ENCODE data around the gene RALGAPB. TPM values are rescaled to one million over a fixed set of nuclear protein-coding genes. Genes with fewer than 3 reads are reported as not detected.
"Not testable (repeated sequence)": the region's sequence is repeated elsewhere in the genome, so short reads cannot be mapped to it uniquely, and the experiment has no call there.

Gene RALGAPB
- total and polyA plus RNA-seq, 4 donors: 9.0 to 58.5 (median 21.3) TPM

- TF ChIP-seq CTCF (IDR thresholded peaks at IDR 0.05; ENCODE audit: control extremely low read depth, extremely low read depth): no peak
- DNase-seq: no peak
- 92 to 97% methylated on average over 4 of the region's 4 CpGs for WGBS, 2 donors
- Histone ChIP-seq H3K27me3 (ENCODE audit: control insufficient read depth in 3 of 3, insufficient read depth in 3 of 3, low read length in 2 of 3) (no peaks in the 10 kb centered on the region), H3K4me1 (ENCODE audit: control insufficient read depth in 5 of 5, insufficient read depth in 5 of 5, low read length in 5 of 5) (no peaks in the 10 kb centered on the region), H3K36me3 (ENCODE audit: control insufficient read depth in 4 of 4, insufficient read depth in 4 of 4, low read length in 4 of 4) (peaks cover 20 to 33% (median 27%) of the 10 kb centered on the region in 4 donors), H3K4me3 (no peak overlapping the region), H3K9ac (ENCODE audit: insufficient read depth in 1 of 2, low read length in 2 of 2) (no peak overlapping the region), H3K9me3 (ENCODE audit: control insufficient read depth in 4 of 4, insufficient read depth in 3 of 4, low read length in 3 of 4) (no peaks in the 10 kb centered on the region), H3K27ac (ENCODE audit: low read depth in 1 of 2, low read length in 1 of 2) (no peak overlapping the region)
- no peak for ATAC-seq (ENCODE audit: insufficient read depth, low FRiP score)
Observed at GRCh38 chr20:38505091-38505455, 32.4 kb downstream of the RALGAPB start.

GRCh38 chr20:38511726-38512125, 39.1 kb downstream of the RALGAPB start:
- H3K27ac ChIP-seq (ENCODE audit: low read depth in 1 of 2, low read length in 1 of 2); H3K4me1 ChIP-seq (ENCODE audit: control insufficient read depth in 5 of 5, insufficient read depth in 5 of 5, low read length in 5 of 5); DNase-seq; H3K4me3 ChIP-seq; H3K9me3 ChIP-seq (ENCODE audit: control insufficient read depth in 4 of 4, insufficient read depth in 3 of 4, low read length in 3 of 4); ATAC-seq (ENCODE audit: insufficient read depth, low FRiP score); H3K27me3 ChIP-seq (ENCODE audit: control insufficient read depth in 3 of 3, insufficient read depth in 3 of 3, low read length in 2 of 3); H3K9ac ChIP-seq (ENCODE audit: insufficient read depth in 1 of 2, low read length in 2 of 2): not testable (repeated sequence)
- 97 to 98% methylated on average over 19 of the region's 19 CpGs for WGBS, 2 donors
- peaks cover 8 to 21% (median 17%) of the 10 kb centered on the region in 4 donors for H3K36me3 ChIP-seq (ENCODE audit: control insufficient read depth in 4 of 4, insufficient read depth in 4 of 4, low read length in 4 of 4)

- no peak for TF ChIP-seq CTCF (IDR thresholded peaks at IDR 0.05; ENCODE audit: control extremely low read depth, extremely low read depth)
- no peaks in the 10 kb centered on the region for H3K9me3 ChIP-seq (ENCODE audit: control insufficient read depth in 4 of 4, insufficient read depth in 3 of 4, low read length in 3 of 4)
- H3K9ac ChIP-seq (ENCODE audit: insufficient read depth in 1 of 2, low read length in 2 of 2): no peak overlapping the region
- H3K36me3 ChIP-seq (ENCODE audit: control insufficient read depth in 4 of 4, insufficient read depth in 4 of 4, low read length in 4 of 4): peaks cover 15 to 23% (median 18%) of the 10 kb centered on the region in 4 donors
- no peak overlapping the region for H3K27ac ChIP-seq (ENCODE audit: low read depth in 1 of 2, low read length in 1 of 2)
- WGBS, 2 donors: 87 to 96% methylated on average over 4 of the region's 4 CpGs
- no peak for ATAC-seq (ENCODE audit: insufficient read depth, low FRiP score)
- H3K4me1 ChIP-seq (ENCODE audit: control insufficient read depth in 5 of 5, insufficient read depth in 5 of 5, low read length in 5 of 5): no peaks in the 10 kb centered on the region
- DNase-seq: no peak
- no peaks in the 10 kb centered on the region for H3K27me3 ChIP-seq (ENCODE audit: control insufficient read depth in 3 of 3, insufficient read depth in 3 of 3, low read length in 2 of 3)
- H3K4me3 ChIP-seq: no peak overlapping the region
Observed at GRCh38 chr20:38514185-38514584, 41.5 kb downstream of the RALGAPB start.

GRCh38 chr20:38514947-38515346, 42.3 kb downstream of the RALGAPB start:
- no peak overlapping the region for H3K27ac ChIP-seq (ENCODE audit: low read depth in 1 of 2, low read length in 1 of 2)
- no peak overlapping the region for H3K9ac ChIP-seq (ENCODE audit: insufficient read depth in 1 of 2, low read length in 2 of 2)
- no peaks in the 10 kb centered on the region for H3K9me3 ChIP-seq (ENCODE audit: control insufficient read depth in 4 of 4, insufficient read depth in 3 of 4, low read length in 3 of 4)
- ATAC-seq (ENCODE audit: insufficient read depth, low FRiP score) (no peak), DNase-seq (no peak)
- 85 to 93% methylated on average over 3 of the region's 3 CpGs for WGBS, 2 donors
- no peaks in the 10 kb centered on the region for H3K4me1 ChIP-seq (ENCODE audit: control insufficient read depth in 5 of 5, insufficient read depth in 5 of 5, low read length in 5 of 5)
- no peak for TF ChIP-seq CTCF (IDR thresholded peaks at IDR 0.05; ENCODE audit: control extremely low read depth, extremely low read depth)
- H3K4me3 ChIP-seq: no peak overlapping the region
- H3K36me3 ChIP-seq (ENCODE audit: control insufficient read depth in 4 of 4, insufficient read depth in 4 of 4, low read length in 4 of 4): peaks cover 11 to 19% (median 16%) of the 10 kb centered on the region in 4 donors
- H3K27me3 ChIP-seq (ENCODE audit: control insufficient read depth in 3 of 3, insufficient read depth in 3 of 3, low read length in 2 of 3): no peaks in the 10 kb centered on the region

Data from lung (tissue), 12 donors.